22Rv1 (cell line): Measurements from ENCODE around the gene CDC6.

Source experiments
- CTCF ChIP-seq: fragments of 450-650 bp; IDR thresholded peaks from 2 replicates; pipeline ENCODE4 v1.5.1; 2017; ENCODE audit warnings: mild to moderate bottlenecking
- ZFX ChIP-seq: fragments of 450-650 bp; IDR thresholded peaks from 2 replicates; pipeline ENCODE4 v1.6.1; 2017; ENCODE audit warnings: antibody characterized with exemption, borderline replicate concordance

GRCh38 chr17:40281663-40282062, 6.0 kb upstream of the CDC6 start:
- TF ChIP-seq CTCF (no peak), ZFX (no peak)
